NCI-H2196 (cell line): Measurements from ENCODE around the gene TRPC3.

Experiments used
- DNase-seq: peaks from one replicate; lab custom pipeline; 2025; ENCODE audit not compliant: unreplicated experiment; lab: John Stamatoyannopoulos, UW

TRPC3 gene

DNA sequence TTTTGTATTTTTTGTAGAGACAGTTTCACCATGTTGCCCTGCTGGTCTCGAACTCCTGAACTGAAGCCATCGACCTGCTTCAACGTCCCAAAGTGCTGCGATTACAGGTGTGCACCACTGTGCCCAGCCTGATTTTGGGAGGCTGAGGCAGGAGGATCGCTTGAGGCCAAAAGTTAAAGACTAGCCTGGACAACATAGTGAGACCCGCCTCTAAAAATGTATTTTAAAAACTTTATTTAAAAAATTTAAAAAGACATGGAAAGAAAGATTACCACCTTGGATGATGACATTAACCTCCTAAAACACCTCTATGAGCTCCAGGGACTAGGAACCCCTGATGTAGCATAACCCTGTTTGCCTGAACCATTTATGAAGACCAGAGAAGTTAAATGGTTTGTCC is 75.8 kb downstream of the TRPC3 start:
- no peak for DNase-seq

DNA sequence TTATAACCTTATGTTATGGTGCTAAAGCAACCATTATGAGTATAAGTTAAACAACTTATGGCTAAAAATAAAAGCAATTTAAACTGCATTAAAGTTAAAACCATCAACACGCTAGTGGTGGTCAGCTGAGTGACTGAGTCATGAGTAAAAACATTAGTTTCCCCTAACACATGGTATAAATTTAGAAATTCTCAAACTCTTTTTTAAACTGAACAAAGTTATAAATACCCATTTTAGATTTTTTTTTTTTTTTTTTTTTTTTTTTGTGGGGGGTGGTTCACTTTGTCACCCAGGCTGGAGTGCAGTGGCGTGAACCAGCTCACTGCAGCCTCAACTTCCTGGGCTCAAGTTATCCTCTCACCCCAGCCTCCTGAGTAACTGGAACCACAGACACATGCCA is 76.2 kb downstream of the TRPC3 start:
- DNase-seq, result no peak

- DNase-seq, result no peak
Measured at GRCh38 chr4:121873604-121874003, 78.3 kb downstream of the TRPC3 start.

DNA sequence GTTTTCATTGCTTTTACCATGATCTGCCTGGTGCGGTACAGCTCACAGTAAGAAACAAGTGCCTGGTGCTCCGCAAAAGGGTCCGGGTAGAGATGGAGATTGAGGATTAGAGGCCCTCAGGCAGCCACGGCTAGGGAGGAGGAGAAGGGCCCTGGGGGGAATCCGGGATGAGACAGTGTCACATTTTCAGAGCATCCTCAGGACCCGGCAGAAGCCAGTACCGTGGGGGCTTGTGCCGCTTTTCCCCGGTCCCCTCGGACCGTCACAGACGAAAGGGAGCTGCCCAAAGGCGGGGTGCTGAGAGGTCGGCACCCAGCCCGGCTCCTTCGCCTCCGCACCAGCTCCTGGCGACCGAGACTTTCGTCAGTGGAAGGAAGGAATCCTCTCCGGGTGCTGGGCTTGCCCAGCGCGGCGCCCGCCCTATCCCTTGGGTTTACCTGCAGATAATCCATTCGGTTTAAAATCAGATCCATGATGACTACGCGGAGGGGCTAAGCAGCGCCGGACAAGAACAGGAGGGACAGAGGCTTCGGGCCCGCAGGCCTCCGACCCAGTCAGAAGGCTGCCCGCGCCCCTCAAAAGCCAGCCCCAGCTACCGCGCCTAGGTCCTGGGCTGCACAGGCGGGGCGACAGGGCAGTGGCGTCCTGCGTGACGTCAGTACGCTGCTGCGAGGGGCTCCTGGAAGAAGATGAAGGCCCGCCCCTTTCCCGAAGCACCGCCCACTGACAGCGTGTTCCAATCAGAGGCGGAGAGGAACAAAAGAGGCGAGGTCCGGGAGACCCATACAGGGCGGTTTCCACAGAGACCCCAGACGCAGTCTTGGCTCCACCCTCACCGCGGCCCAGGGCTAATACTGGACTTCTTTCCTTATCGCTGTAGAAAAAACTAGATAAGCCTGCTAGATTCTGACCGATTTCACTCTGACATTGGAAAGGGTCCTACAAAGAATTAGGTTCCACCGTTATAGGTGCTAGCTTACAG is 81.7 kb downstream of the TRPC3 start, which contains the start of gene BBS7:
Gene BBS7, minus strand, starts transcription at position 634 of the 982 bp plus-strand sequence. Its CDS starts 161 bp downstream, at position 473.
- DNase-seq, result peak; percentile 79

DNA sequence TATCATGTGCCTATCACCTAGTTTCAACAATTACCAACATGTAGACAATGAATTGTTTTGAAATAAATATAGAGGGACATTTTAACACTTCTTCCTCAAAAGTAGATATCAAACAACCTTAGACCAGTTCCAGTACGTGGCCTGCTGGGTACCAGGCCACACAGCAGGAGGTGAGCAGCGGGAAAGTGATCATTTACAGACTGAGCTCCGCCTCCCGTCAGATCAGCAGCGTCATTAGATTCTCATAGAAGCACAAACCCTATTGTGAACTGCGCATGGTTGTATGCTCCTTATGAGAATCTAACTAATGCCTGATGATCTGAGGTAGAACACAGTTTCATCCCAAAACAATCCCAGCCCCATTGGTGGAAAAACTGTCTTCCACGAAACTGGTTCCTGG is 88.1 kb downstream of the TRPC3 start:
- no peak for DNase-seq

GRCh38 chr4:121861426-121861825 is 90.4 kb downstream of the TRPC3 start:
- DNase-seq, result no peak

DNA sequence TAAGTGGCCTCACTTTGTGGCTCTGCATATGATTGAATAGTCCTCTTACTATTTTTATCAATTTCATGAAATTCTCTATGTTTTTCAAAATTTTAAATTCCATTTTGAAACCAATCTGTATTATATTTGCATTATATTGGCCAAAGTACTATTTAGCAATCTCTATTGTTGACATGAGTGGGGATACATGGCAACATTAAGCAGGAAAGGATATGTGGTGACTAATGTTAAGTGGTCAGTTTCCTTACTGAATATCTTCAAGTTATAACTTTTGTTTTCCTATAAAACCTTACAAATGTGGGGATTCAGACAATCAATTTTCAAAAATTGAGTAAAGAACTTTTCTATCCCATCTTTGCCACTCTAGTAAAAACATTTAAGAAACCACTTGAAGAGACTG is 91.7 kb downstream of the TRPC3 start:
- DNase-seq, result no peak

- no peak for DNase-seq
Measured at GRCh38 chr4:121851354-121851753, 100.5 kb downstream of the TRPC3 start.

- DNase-seq, result no peak
Measured at GRCh38 chr4:121846662-121847061, 105.2 kb downstream of the TRPC3 start.

DNA sequence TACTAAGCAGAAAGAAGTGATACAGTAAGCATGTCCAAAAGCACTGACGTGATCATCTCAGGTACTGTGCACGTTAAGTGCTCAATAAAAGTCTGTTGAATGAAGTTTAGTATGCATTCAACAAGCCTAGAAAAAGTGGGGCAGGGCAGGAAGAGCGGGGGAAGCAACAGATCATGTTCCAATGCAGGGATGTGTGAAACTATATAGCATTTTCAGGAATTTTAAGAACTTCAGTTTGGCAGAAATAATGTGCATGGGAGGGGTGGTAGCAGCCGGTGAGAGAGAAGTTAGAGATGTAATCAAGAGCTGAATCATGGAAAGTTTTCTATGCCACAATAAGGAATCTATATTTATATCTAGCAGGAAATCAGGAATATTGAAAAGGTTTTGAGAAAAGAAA is 109.0 kb downstream of the TRPC3 start:
- DNase-seq, result no peak

- DNase-seq, result no peak
Measured at GRCh38 chr4:121838136-121838535, 113.7 kb downstream of the TRPC3 start.

GRCh38 chr4:121829511-121829910 is 122.3 kb downstream of the TRPC3 start:
- no peak for DNase-seq
